GM20000 (cell line): Measurements from ENCODE around the gene EP400.

Source experiments
- DNase-seq: peaks from one replicate; pipeline ENCODE4 v3.0.0; 2012; ENCODE audit warnings: low spot score
- CTCF ChIP-seq: IDR thresholded peaks from 2 replicates; pipeline ENCODE4 v1.5.1; 2012; ENCODE audit warnings: mild to moderate bottlenecking, control low read depth; ENCODE audit errors: extremely low read depth, missing control alignments

Gene EP400

GRCh38 chr12:131930510-131930909 lies 19.2 kb upstream of the EP400 start:
- no peak for DNase-seq

GRCh38 chr12:131933387-131933786 lies 16.4 kb upstream of the EP400 start:
- no peak for DNase-seq
- no peak for TF ChIP-seq CTCF

More at GRCh38 chr12:131930510-131930909, 19.2 kb upstream of the EP400 start:
- no peak for TF ChIP-seq CTCF

- TF ChIP-seq CTCF = no peak
Observed at GRCh38 chr12:131934535-131934934, 15.2 kb upstream of the EP400 start.

GRCh38 chr12:131938082-131938481 lies 11.7 kb upstream of the EP400 start:
- no peak for DNase-seq
- no peak for TF ChIP-seq CTCF

More at GRCh38 chr12:131934535-131934934, 15.2 kb upstream of the EP400 start:
- no peak for DNase-seq

GRCh38 chr12:131939007-131939406 lies 10.7 kb upstream of the EP400 start:
- DNase-seq = no peak
- no peak for TF ChIP-seq CTCF

GRCh38 chr12:131940141-131940547 lies 9.6 kb upstream of the EP400 start:
- DNase-seq = no peak
- TF ChIP-seq CTCF = no peak

GRCh38 chr12:131941116-131941986 lies 8.4 kb upstream of the EP400 start:
- TF ChIP-seq CTCF = no peak
- no peak for DNase-seq
